Naive thymus-derived CD4-positive, alpha-beta T cell (primary cell): ENCODE measurements around the gene RFX7. TPM values are rescaled to one million over a fixed set of nuclear protein-coding genes. Genes with fewer than 3 reads are reported as not detected.

Source experiments
- ATAC-seq: fragments of 150-1000 bp; cut with Tn5 transposase; 2 replicates; pipeline ENCODE4 v1.10.0; 2021; ENCODE audit warnings: mild to moderate bottlenecking, moderate library complexity
- CTCF ChIA-PET: fragments of 350-600 bp; sonication (Branson Sonifier 250); formaldehyde crosslinking; loops from one replicate; lab custom pipeline; 2021; ENCODE audit warnings: antibody characterized with exemption; lab: Charles Lee
- POLR2A ChIA-PET: fragments of 350-600 bp; sonication (Branson Sonifier 250); formaldehyde crosslinking; loops from one replicate; lab custom pipeline; 2021; ENCODE audit warnings: antibody characterized with exemption, inconsistent platforms; lab: Charles Lee
- DNase-seq, 9 donors: peaks; one replicate each; pipeline versions ENCODE4 v3.0.0 to v3.0.0-alpha.2; 2020 to 2022; ENCODE audit warnings: mixed read lengths in 1 of 9
- H3K27ac ChIP-seq: one replicate; pipeline ENCODE4 v1.7.0; 2013; ENCODE audit warnings: mild to moderate bottlenecking, low read depth, low read length, moderate library complexity
- H3K27me3 ChIP-seq, 2 donors: one replicate each; pipeline ENCODE4 v1.7.0; 2013; ENCODE audit warnings: low read length in 2 of 2, mild to moderate bottlenecking in 2 of 2, moderate library complexity in 2 of 2; ENCODE audit not compliant: control insufficient read depth in 2 of 2, insufficient read depth in 2 of 2
- H3K36me3 ChIP-seq, 3 experiments: 1 replicate in 2 of 3; 2 replicates in 1 of 3; pipeline ENCODE4 v1.7.0; 2013; ENCODE audit warnings: low read length in 3 of 3, mild to moderate bottlenecking in 3 of 3, moderate library complexity in 1 of 3; ENCODE audit not compliant: insufficient read depth in 3 of 3, control insufficient read depth in 2 of 3
- H3K4me1 ChIP-seq, 2 donors: one replicate each; pipeline ENCODE4 v1.7.0; 2013; ENCODE audit warnings: low read length in 2 of 2, mild to moderate bottlenecking in 2 of 2, moderate library complexity in 1 of 2; ENCODE audit not compliant: control insufficient read depth in 2 of 2, insufficient read depth in 2 of 2
- H3K4me3 ChIP-seq: 2 replicates; pipeline ENCODE4 v1.7.0; 2013; ENCODE audit warnings: mild to moderate bottlenecking, low read length
- H3K9me3 ChIP-seq, 3 experiments: 1 replicate in 2 of 3; 2 replicates in 1 of 3; pipeline ENCODE4 v1.7.0; 2013; ENCODE audit warnings: low read length in 3 of 3; ENCODE audit not compliant: control insufficient read depth in 2 of 3
- H3K27ac Mint-ChIP-seq, 9 donors: one replicate each; pipeline ENCODE4 v1.8.0; 2020 to 2022; ENCODE audit warnings: mixed read lengths in 9 of 9, mild to moderate bottlenecking in 8 of 9, moderate library complexity in 5 of 9, inconsistent platforms in 2 of 9
- H3K27me3 Mint-ChIP-seq, 5 donors: one replicate each; pipeline ENCODE4 v1.8.0; 2021 to 2022; ENCODE audit warnings: mixed read lengths in 5 of 5, mild to moderate bottlenecking in 1 of 5
- H3K36me3 Mint-ChIP-seq, 5 donors: one replicate each; pipeline ENCODE4 v1.8.0; 2020 to 2022; ENCODE audit warnings: mixed read lengths in 5 of 5, mild to moderate bottlenecking in 3 of 5, inconsistent platforms in 1 of 5
- H3K4me1 Mint-ChIP-seq, 7 donors: one replicate each; pipeline ENCODE4 v1.8.0; 2020 to 2022; ENCODE audit warnings: mixed read lengths in 7 of 7, mild to moderate bottlenecking in 3 of 7, inconsistent platforms in 1 of 7
- H3K4me3 Mint-ChIP-seq, 10 donors: one replicate each; pipeline ENCODE4 v1.8.0; 2020 to 2022; ENCODE audit warnings: mild to moderate bottlenecking in 10 of 10, mixed read lengths in 10 of 10, moderate library complexity in 6 of 10, inconsistent platforms in 2 of 10
- H3K9me3 Mint-ChIP-seq, 11 donors: one replicate each; pipeline ENCODE4 v1.8.0; 2020 to 2022; ENCODE audit warnings: mixed read lengths in 11 of 11, mild to moderate bottlenecking in 4 of 11, inconsistent platforms in 1 of 11, moderate library complexity in 1 of 11
- intact Hi-C, 2 donors: fragments of 100-400 bp; cut with micrococcal nuclease; formaldehyde crosslinking; loops; one replicate each; pipeline ENCODE4 v1.15.1; 2023
- polyA plus RNA-seq, 2 donors: library from polyadenylated mRNA; unstranded; fragments of 300-500 nt; fragmentation: Illumina TruSeq; gene quantifications; one replicate each; pipeline ENCODE4 v1.2.3, GENCODE V29; 2021
- total RNA-seq, 6 experiments: library from RNA in 5 of 6; stranded (reverse) in 5 of 6; gene quantifications; 1 replicate in 5 of 6; 2 replicates in 1 of 6; pipeline ENCODE4 v1.2.3 and lab custom pipeline; 2021 to 2026

The RFX7 gene
- total and polyA plus RNA-seq, 7 experiments from 2014 or later, result 4.1 to 48.7 (median 22.3) TPM

DNA sequence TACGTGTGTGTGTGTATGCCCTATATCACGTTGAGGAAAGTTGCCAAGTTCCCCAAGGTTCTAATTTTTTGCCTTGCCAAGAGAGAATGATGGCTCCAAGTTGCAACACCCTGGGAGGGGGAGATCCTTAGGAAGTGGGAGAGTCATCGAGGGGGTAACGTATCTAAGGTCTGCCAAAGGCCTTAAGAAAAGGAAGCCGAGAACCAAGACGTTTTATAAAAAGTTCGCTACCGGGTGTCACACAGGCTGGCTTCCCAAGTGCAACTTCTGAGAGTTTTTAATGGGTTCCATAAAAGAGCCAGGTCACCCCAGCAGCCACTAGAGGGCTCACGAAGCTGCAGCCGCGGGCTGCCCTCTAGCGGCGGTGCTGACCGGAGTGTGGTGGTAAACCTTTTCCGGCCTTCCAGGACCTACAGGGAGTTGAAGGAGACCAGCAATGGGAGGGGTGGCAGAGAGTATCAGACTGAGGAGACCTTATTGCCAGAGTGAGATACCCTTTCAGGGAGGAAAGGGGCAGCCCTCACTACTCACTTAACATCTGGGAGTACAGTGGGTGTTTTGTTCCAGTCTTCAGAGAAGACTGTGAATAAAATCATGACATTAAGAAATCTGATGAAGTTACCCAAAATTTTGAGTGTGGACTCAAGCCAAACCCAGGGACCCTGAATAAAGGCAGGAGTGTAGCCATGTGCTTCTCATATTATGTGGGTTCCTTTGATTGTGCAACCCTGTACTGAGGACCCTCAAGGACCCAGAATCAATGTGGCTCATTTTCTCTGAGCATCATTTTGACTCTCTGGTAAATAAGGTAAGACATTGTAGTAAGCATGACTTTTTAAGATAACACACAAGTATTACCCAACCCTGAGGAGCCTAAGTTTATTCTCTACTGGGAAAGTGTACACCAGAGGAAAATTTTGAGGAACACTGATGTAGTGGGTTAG lies 2.5 kb upstream of the RFX7 start:
- H3K4me1 Mint-ChIP-seq, result peaks cover 14 to 40% (median 35%) of the 10 kb centered on the region in 7 donors
- H3K36me3 ChIP-seq, result peaks cover 0 to 4% (median 0%) of the 10 kb centered on the region in 3 experiments
- peaks cover 0 to 4% (median 0%) of the 10 kb centered on the region in 5 donors for H3K36me3 Mint-ChIP-seq
- peak overlapping the region; percentile 75 to 96 (median 88) for H3K4me3 Mint-ChIP-seq
- no peaks in the 10 kb centered on the region for H3K27me3 ChIP-seq
- H3K4me3 ChIP-seq, result peak overlapping the region; percentile 90
- H3K27ac Mint-ChIP-seq, result peak overlapping the region; percentile 55 to 99 (median 93)
- ATAC-seq (peak; percentile 90), DNase-seq (peak; percentile 76 to 89 (median 85))
- intact Hi-C loops, result loop anchor here (1.0 to 10.0 kb wide), 12 partner anchors 119 to 1050 kb away; partner anchors contain the start of genes CCPG1 (in 1 of the 2), MNS1 (in 1 of the 2), NEDD4 (in 1 of the 2) and PIERCE2 (in 1 of the 2)
- no peaks in the 10 kb centered on the region for H3K9me3 Mint-ChIP-seq
- no peaks in the 10 kb centered on the region for H3K9me3 ChIP-seq
- ChIA-PET CTCF (interaction anchor here (0.6 to 1.4 kb wide), 5 partner anchors 11 to 1543 kb away, joined by 3 to 4 read pairs (median 3); no protein-coding TSS in a partner anchor), POLR2A (interaction anchor here (0.6 to 1.0 kb wide), 4 partner anchors 11 to 1461 kb away, joined by 3 to 4 read pairs (median 3); partner anchors contain the start of gene POLR2M)
- H3K4me1 ChIP-seq, result peaks cover 11 to 15% of the 10 kb centered on the region in 2 donors
- peak overlapping the region; percentile 65 for H3K27ac ChIP-seq
- H3K27me3 Mint-ChIP-seq, result peaks cover 0 to 5% (median 0%) of the 10 kb centered on the region in 5 donors

DNA sequence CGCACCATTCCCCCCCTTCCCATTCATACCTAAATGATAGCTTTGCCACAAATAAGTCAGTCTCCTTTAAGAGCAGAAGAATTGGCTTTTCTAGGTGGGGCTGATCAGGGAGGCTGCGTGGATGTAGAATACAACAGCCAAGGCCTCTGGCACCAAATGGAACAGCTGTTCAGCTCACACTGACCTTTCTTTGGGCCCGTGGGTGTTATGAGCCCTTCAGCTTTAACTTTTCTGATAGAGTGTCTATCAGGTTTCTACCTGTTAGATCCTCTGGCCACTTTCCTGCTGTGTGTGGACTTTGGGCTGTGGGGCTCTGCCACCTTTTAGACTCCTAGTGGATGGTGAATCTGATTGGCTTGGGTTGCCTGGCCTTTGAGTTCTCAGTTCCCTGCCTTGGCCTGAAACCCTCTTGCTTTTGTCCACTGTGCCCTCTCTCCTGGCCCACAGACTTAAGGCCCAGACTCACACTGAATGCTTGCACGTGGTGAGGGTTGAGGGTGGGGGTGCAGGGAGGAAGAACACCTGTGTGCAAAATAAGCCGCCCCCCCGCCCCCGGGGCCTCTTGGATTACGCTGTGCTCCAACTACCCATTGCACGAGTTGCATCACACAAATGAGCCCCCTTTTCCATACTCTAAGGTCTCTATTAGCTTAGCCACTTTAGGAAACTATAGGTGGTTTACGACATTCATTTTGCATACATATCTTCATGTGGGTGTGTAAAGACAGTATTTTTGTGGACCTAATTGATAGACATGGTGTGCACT lies 1.3 kb upstream of the RFX7 start:
- Mint-ChIP-seq H3K36me3 (peaks cover 0 to 5% (median 0%) of the 10 kb centered on the region in 5 donors), H3K27ac (peak overlapping the region; percentile 55 to 99 (median 93)), H3K4me3 (peak overlapping the region; percentile 75 to 96 (median 88)), H3K9me3 (no peaks in the 10 kb centered on the region), H3K27me3 (peaks cover 0 to 1% (median 0%) of the 10 kb centered on the region in 5 donors), H3K4me1 (peaks cover 14 to 50% (median 40%) of the 10 kb centered on the region in 7 donors)
- ChIA-PET CTCF (interaction anchor here (0.6 to 1.4 kb wide), 8 partner anchors 10 to 1544 kb away, joined by 3 to 4 read pairs (median 3); partner anchors contain the start of gene RSL24D1), POLR2A (interaction anchor here (0.6 to 1.0 kb wide), 5 partner anchors 10 to 1462 kb away, joined by 3 to 4 read pairs (median 3); partner anchors contain the start of gene POLR2M)
- ATAC-seq (no peak), DNase-seq (peak in 7 of 9 donors; percentile 16 to 34 (median 20))
- Histone ChIP-seq H3K27me3 (no peaks in the 10 kb centered on the region), H3K36me3 (peaks cover 0 to 4% (median 0%) of the 10 kb centered on the region in 3 experiments), H3K27ac (peak overlapping the region; percentile 65), H3K4me1 (peaks cover 11 to 15% of the 10 kb centered on the region in 2 donors), H3K4me3 (peak overlapping the region; percentile 90), H3K9me3 (no peaks in the 10 kb centered on the region)
- intact Hi-C loops, result loop anchor here (1.0 to 10.0 kb wide), 14 partner anchors 38 to 1462 kb away; partner anchors contain the start of genes CCPG1 (in 1 of the 2), NEDD4 (in 1 of the 2), PIERCE2 (in 1 of the 2) and POLR2M (in 1 of the 2)

DNA sequence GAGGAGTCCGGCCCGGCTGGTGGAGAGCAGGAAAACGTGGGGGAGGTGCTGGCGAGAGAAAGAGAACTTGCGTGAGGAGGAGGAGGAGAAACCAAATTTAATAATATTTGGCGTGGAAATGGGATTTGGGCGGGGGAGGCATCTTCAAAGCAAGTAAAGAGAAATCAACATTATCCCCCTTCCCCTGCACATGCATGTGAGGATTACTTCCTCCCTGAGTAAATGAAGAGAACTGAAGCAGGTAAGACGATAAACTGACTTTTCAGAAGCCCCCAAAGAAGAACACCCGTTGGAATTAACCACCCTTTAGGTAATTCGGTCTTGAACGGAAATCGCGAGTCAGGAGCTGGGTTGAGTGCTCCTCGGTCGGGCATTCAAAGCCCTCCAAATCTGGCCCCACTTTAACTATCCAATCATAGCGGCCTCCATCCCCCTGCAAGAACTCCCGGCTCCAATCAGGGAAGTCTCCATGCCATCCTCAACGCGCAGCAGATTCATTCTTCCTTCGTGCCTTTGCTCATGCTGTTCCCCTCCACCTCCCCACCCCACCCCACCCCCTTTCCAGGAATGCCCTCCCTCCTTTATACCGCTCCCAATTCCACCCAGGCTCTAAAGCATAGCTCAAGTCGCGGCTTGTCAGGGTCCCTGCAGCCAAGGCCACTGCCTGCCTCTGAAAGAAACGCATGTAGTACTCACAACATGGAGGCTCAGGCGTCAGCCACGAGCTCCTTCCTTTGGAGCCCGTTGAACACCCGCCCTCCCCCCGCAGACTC lies 545 bp upstream of the RFX7 start:
- no peak for ATAC-seq
- POLR2A ChIA-PET, result interaction anchor here (0.8 kb wide), 1 partner anchor 127 kb away, joined by 3 read pairs; no protein-coding TSS in a partner anchor
- H3K9me3 Mint-ChIP-seq, result no peaks in the 10 kb centered on the region
- H3K36me3 Mint-ChIP-seq, result peaks cover 0 to 8% (median 0%) of the 10 kb centered on the region in 5 donors
- H3K4me3 Mint-ChIP-seq, result peak overlapping the region; percentile 75 to 96 (median 88)
- peak overlapping the region; percentile 55 to 99 (median 93) for H3K27ac Mint-ChIP-seq
- H3K36me3 ChIP-seq, result peaks cover 0 to 4% (median 0%) of the 10 kb centered on the region in 3 experiments
- intact Hi-C loops, result loop anchor here (1.0 to 10.0 kb wide), 13 partner anchors 37 to 1463 kb away; partner anchors contain the start of genes CCPG1 (in 1 of the 2), NEDD4 (in 1 of the 2), PIERCE2 (in 1 of the 2) and POLR2M (in 1 of the 2)
- CTCF ChIA-PET, result interaction anchor here (1.0 to 1.1 kb wide), 2 partner anchors 35 to 1047 kb away, joined by 3 to 4 read pairs; partner anchors contain the start of gene RSL24D1
- peak overlapping the region; percentile 90 for H3K4me3 ChIP-seq
- H3K27me3 ChIP-seq, result no peaks in the 10 kb centered on the region
- H3K4me1 Mint-ChIP-seq, result peaks cover 14 to 56% (median 45%) of the 10 kb centered on the region in 7 donors
- peaks cover 11 to 15% of the 10 kb centered on the region in 2 donors for H3K4me1 ChIP-seq
- H3K27ac ChIP-seq, result peak overlapping the region; percentile 65
- no peaks in the 10 kb centered on the region for H3K9me3 ChIP-seq
- no peaks in the 10 kb centered on the region for H3K27me3 Mint-ChIP-seq
- DNase-seq, result peak in 6 of 9 donors; percentile 4 to 28 (median 14)

DNA sequence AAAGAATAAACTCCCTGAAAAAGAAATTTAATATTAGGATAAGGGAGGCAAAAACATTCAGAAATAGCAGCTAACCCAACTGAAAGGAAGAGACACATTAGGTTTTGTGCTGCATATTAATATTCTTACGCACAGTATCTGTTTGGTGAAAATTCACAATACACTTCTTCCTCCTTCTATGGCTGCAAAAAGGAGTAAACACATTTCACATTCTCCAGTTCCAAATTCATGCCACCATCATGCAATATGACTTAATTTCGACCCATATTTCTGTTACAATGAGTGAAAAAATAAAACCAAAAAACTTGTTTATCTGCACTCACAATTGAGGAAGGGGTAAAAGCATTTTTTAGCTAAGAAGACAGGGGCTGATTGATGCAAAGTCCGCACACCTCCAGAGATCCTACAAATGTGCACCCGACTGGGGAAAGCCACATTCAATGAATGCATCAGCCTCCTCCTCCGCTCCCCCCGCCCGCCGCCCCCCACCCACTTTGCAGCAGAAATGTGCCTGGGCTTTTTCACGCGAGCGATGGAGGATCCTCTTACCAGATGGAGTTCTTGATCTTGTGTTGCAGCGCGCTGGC lies 1.0 kb downstream of the RFX7 start:
- Histone ChIP-seq H3K27me3 (no peaks in the 10 kb centered on the region), H3K4me1 (peaks cover 11 to 15% of the 10 kb centered on the region in 2 donors), H3K4me3 (peak overlapping the region; percentile 58), H3K9me3 (no peaks in the 10 kb centered on the region), H3K27ac (peak overlapping the region; percentile 84), H3K36me3 (peaks cover 0 to 4% (median 0%) of the 10 kb centered on the region in 3 experiments)
- DNase-seq (peak in 6 of 9 donors; percentile 2 to 34 (median 8)), ATAC-seq (no peak)
- peaks cover 15 to 66% (median 51%) of the 10 kb centered on the region in 7 donors for H3K4me1 Mint-ChIP-seq
- intact Hi-C loops, result loop anchor here (2.0 to 10.0 kb wide), 11 partner anchors 34 to 1465 kb away; partner anchors contain the start of genes CCPG1 (in 1 of the 2), PIERCE2 (in 1 of the 2), POLR2M (in 1 of the 2) and RAB27A (in 1 of the 2)
- ChIA-PET CTCF (no interaction called here), POLR2A (interaction anchor here (0.7 to 1.1 kb wide), 3 partner anchors 11 to 44 kb away, joined by 3 read pairs; no protein-coding TSS in a partner anchor)
- peaks cover 0 to 19% (median 8%) of the 10 kb centered on the region in 5 donors for H3K36me3 Mint-ChIP-seq
- H3K27ac Mint-ChIP-seq, result peak overlapping the region; percentile 67 to 94 (median 87)
- H3K4me3 Mint-ChIP-seq, result peak overlapping the region; percentile 75 to 97 (median 90)
- H3K27me3 Mint-ChIP-seq, result no peaks in the 10 kb centered on the region
- no peaks in the 10 kb centered on the region for H3K9me3 Mint-ChIP-seq
